Measurements from ENCODE around the gene ANKRD9.

ANKRD9 gene

GRCh38 chr14:102507857-102508312 lies 1.7 kb downstream of the ANKRD9 start:
- Histone ChIP-seq H3K9me3 (ENCODE audit: insufficient read depth, low read depth, low read length) (no peaks in the 10 kb centered on the region), H3K27ac (ENCODE audit: low read depth, low read length) (no peak overlapping the region), H3K9ac (ENCODE audit: low read depth, low read length) (no peak overlapping the region), H3K4me3 (ENCODE audit: low read length) (no peak overlapping the region), H3K4me1 (ENCODE audit: insufficient read depth, low read length) (no peaks in the 10 kb centered on the region), H3K36me3 (ENCODE audit: insufficient read depth, low read length) (peaks cover 6% of the 10 kb centered on the region; the same call in 1 of the 2 replicates), H3K27me3 (ENCODE audit: insufficient read depth, low read length) (no peaks in the 10 kb centered on the region)
- 96% methylated on average over 21 of the region's 21 CpGs for WGBS

GRCh38 chr14:102507081-102507856 lies 2.3 kb downstream of the ANKRD9 start:
- no peaks in the 10 kb centered on the region for H3K27me3 ChIP-seq (ENCODE audit: insufficient read depth, low read length)
- H3K27ac ChIP-seq (ENCODE audit: low read depth, low read length), result no peak overlapping the region
- 97% methylated on average over 115 of the region's 115 CpGs for WGBS
- H3K9me3 ChIP-seq (ENCODE audit: insufficient read depth, low read depth, low read length), result no peaks in the 10 kb centered on the region
- no peak overlapping the region for H3K9ac ChIP-seq (ENCODE audit: low read depth, low read length)
- no peaks in the 10 kb centered on the region for H3K4me1 ChIP-seq (ENCODE audit: insufficient read depth, low read length)
- H3K36me3 ChIP-seq (ENCODE audit: insufficient read depth, low read length), result peaks cover 6% of the 10 kb centered on the region; the same call in 1 of the 2 replicates
- no peak overlapping the region for H3K4me3 ChIP-seq (ENCODE audit: low read length)

- H3K27ac ChIP-seq (ENCODE audit: low read depth, low read length), result no peak overlapping the region
- no peaks in the 10 kb centered on the region for H3K9me3 ChIP-seq (ENCODE audit: insufficient read depth, low read depth, low read length)
- 93% methylated on average over 11 of the region's 11 CpGs for WGBS
Observed at GRCh38 chr14:102506626-102506925, 3.0 kb downstream of the ANKRD9 start.

GRCh38 chr14:102505775-102506625 lies 3.6 kb downstream of the ANKRD9 start:
- Histone ChIP-seq H3K9ac (ENCODE audit: low read depth, low read length) (no peak overlapping the region), H3K4me3 (ENCODE audit: low read length) (no peak overlapping the region), H3K36me3 (ENCODE audit: insufficient read depth, low read length) (peaks cover 6% of the 10 kb centered on the region; the same call in 1 of the 2 replicates), H3K4me1 (ENCODE audit: insufficient read depth, low read length) (no peaks in the 10 kb centered on the region), H3K9me3 (ENCODE audit: insufficient read depth, low read depth, low read length) (no peaks in the 10 kb centered on the region), H3K27me3 (ENCODE audit: insufficient read depth, low read length) (no peaks in the 10 kb centered on the region), H3K27ac (ENCODE audit: low read depth, low read length) (no peak overlapping the region)
- WGBS, result 97% methylated on average over 19 of the region's 19 CpGs

More at GRCh38 chr14:102506626-102506925, 3.0 kb downstream of the ANKRD9 start:
- Histone ChIP-seq H3K27me3 (ENCODE audit: insufficient read depth, low read length) (no peaks in the 10 kb centered on the region), H3K4me1 (ENCODE audit: insufficient read depth, low read length) (no peaks in the 10 kb centered on the region), H3K4me3 (ENCODE audit: low read length) (no peak overlapping the region), H3K36me3 (ENCODE audit: insufficient read depth, low read length) (peaks cover 6% of the 10 kb centered on the region; the same call in 1 of the 2 replicates), H3K9ac (ENCODE audit: low read depth, low read length) (no peak overlapping the region)

GRCh38 chr14:102505000-102505619 lies 4.5 kb downstream of the ANKRD9 start:
- H3K9me3 ChIP-seq (ENCODE audit: insufficient read depth, low read depth, low read length), result no peaks in the 10 kb centered on the region
- H3K9ac ChIP-seq (ENCODE audit: low read depth, low read length), result no peak overlapping the region
- H3K36me3 ChIP-seq (ENCODE audit: insufficient read depth, low read length), result peaks cover 6% of the 10 kb centered on the region; the same call in 1 of the 2 replicates
- 93% methylated on average over 7 of the region's 7 CpGs for WGBS
- no peaks in the 10 kb centered on the region for H3K4me1 ChIP-seq (ENCODE audit: insufficient read depth, low read length)
- no peak overlapping the region for H3K4me3 ChIP-seq (ENCODE audit: low read length)
- H3K27ac ChIP-seq (ENCODE audit: low read depth, low read length), result no peak overlapping the region
- no peaks in the 10 kb centered on the region for H3K27me3 ChIP-seq (ENCODE audit: insufficient read depth, low read length)

- H3K4me3 ChIP-seq (ENCODE audit: low read length), result no peak overlapping the region
- 87% methylated on average over 18 of the region's 18 CpGs for WGBS
Observed at GRCh38 chr14:102504328-102504999, 5.1 kb downstream of the ANKRD9 start.

GRCh38 chr14:102503641-102504327 lies 5.8 kb downstream of the ANKRD9 start:
- Histone ChIP-seq H3K27me3 (ENCODE audit: insufficient read depth, low read length) (no peaks in the 10 kb centered on the region), H3K36me3 (ENCODE audit: insufficient read depth, low read length) (peaks cover 6% of the 10 kb centered on the region; the same call in 1 of the 2 replicates), H3K9ac (ENCODE audit: low read depth, low read length) (no peak overlapping the region), H3K27ac (ENCODE audit: low read depth, low read length) (no peak overlapping the region), H3K9me3 (ENCODE audit: insufficient read depth, low read depth, low read length) (no peaks in the 10 kb centered on the region), H3K4me3 (ENCODE audit: low read length) (no peak overlapping the region), H3K4me1 (ENCODE audit: insufficient read depth, low read length) (no peaks in the 10 kb centered on the region)
- 87% methylated on average over 12 of the region's 12 CpGs for WGBS

More at GRCh38 chr14:102504328-102504999, 5.1 kb downstream of the ANKRD9 start:
- no peak overlapping the region; the same call in 1 of the 2 replicates for H3K9ac ChIP-seq (ENCODE audit: low read depth, low read length)
- H3K36me3 ChIP-seq (ENCODE audit: insufficient read depth, low read length), result peaks cover 6% of the 10 kb centered on the region; the same call in 1 of the 2 replicates
- H3K9me3 ChIP-seq (ENCODE audit: insufficient read depth, low read depth, low read length), result no peaks in the 10 kb centered on the region
- no peak overlapping the region for H3K27ac ChIP-seq (ENCODE audit: low read depth, low read length)
- H3K4me1 ChIP-seq (ENCODE audit: insufficient read depth, low read length), result no peaks in the 10 kb centered on the region
- H3K27me3 ChIP-seq (ENCODE audit: insufficient read depth, low read length), result no peaks in the 10 kb centered on the region

GRCh38 chr14:102502571-102502970 lies 7.0 kb downstream of the ANKRD9 start:
- WGBS, result 97% methylated on average over 10 of the region's 10 CpGs

GRCh38 chr14:102501751-102502315 lies 7.7 kb downstream of the ANKRD9 start:
- Histone ChIP-seq H3K9me3 (ENCODE audit: insufficient read depth, low read depth, low read length) (no peaks in the 10 kb centered on the region), H3K9ac (ENCODE audit: low read depth, low read length) (no peak overlapping the region), H3K27me3 (ENCODE audit: insufficient read depth, low read length) (no peaks in the 10 kb centered on the region), H3K4me1 (ENCODE audit: insufficient read depth, low read length) (no peaks in the 10 kb centered on the region), H3K27ac (ENCODE audit: low read depth, low read length) (no peak overlapping the region), H3K4me3 (ENCODE audit: low read length) (no peak overlapping the region), H3K36me3 (ENCODE audit: insufficient read depth, low read length) (peaks cover 5% of the 10 kb centered on the region; the same call in 1 of the 2 replicates)
- WGBS, result 92% methylated on average over 20 of the region's 20 CpGs

More at GRCh38 chr14:102502571-102502970, 7.0 kb downstream of the ANKRD9 start:
- Histone ChIP-seq H3K27me3 (ENCODE audit: insufficient read depth, low read length) (no peaks in the 10 kb centered on the region), H3K4me3 (ENCODE audit: low read length) (no peak overlapping the region), H3K36me3 (ENCODE audit: insufficient read depth, low read length) (peaks cover 6% of the 10 kb centered on the region; the same call in 1 of the 2 replicates), H3K4me1 (ENCODE audit: insufficient read depth, low read length) (no peaks in the 10 kb centered on the region), H3K9ac (ENCODE audit: low read depth, low read length) (no peak overlapping the region), H3K9me3 (ENCODE audit: insufficient read depth, low read depth, low read length) (no peaks in the 10 kb centered on the region), H3K27ac (ENCODE audit: low read depth, low read length) (no peak overlapping the region)

GRCh38 chr14:102500713-102501112 lies 8.9 kb downstream of the ANKRD9 start:
- Histone ChIP-seq H3K36me3 (ENCODE audit: insufficient read depth, low read length) (no peaks in the 10 kb centered on the region), H3K4me1 (ENCODE audit: insufficient read depth, low read length) (no peaks in the 10 kb centered on the region), H3K27ac (ENCODE audit: low read depth, low read length) (no peak overlapping the region), H3K4me3 (ENCODE audit: low read length) (no peak overlapping the region), H3K9ac (ENCODE audit: low read depth, low read length) (no peak overlapping the region), H3K27me3 (ENCODE audit: insufficient read depth, low read length) (no peaks in the 10 kb centered on the region), H3K9me3 (ENCODE audit: insufficient read depth, low read depth, low read length) (no peaks in the 10 kb centered on the region)
- WGBS, result 83% methylated on average over 3 of the region's 3 CpGs

Measured in HUES64 (cell line).